ENCODE data around the gene OGDH.
A peak's percentile ranks its signal among the peaks of the same experiment; 100 is the strongest.

Gene OGDH

DNA sequence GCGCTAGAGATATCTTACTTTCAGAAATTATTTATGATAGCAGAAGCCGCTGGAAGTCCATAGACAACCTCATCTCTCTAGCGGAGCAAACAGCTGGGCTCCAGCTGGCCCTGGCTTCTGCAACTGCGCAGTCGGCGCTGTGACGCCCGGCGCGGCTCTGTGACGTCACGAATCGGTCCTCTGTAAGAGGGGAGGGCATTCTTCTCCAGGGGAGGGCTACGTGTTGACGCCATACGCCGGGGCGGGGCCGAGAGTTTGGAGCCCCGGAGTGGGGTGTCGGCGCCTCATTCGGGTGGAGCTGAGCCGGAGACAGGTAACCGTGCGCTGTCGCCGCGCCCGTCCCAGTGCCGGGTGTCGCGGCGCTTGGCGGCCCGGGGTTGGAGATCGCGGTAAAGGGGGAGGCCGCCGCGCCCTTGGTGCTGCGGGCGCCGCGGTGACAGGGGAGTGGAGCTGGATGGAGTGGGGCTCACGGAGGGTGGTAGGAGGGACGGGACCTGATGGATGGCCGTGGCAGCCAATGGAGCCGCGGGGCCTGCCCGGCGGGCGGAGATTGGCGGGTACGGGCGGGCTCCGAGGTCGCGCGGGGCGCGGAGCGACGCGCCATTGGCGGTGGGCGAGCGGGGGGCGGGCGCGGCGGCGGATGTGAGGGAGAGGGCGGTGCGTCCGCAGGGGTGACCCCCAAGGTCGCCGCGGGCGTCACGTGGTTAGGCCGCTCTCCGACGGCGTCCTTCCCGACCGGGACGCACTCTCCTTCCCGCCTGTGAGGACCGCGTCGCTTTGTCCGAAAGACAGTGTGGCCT is at the start of gene OGDH:
Gene OGDH, plus strand, starts transcription at position 287 of the 800 bp plus-strand sequence. CDS start 17,717 bp downstream, outside the sequence.
- Histone ChIP-seq H4K20me1 (ENCODE audit: control insufficient read depth, insufficient read depth, low read depth, low read length) (peaks cover 8% of the 10 kb centered on the region; the same call in 1 of the 2 replicates), H3K9me2 (replicated peaks; ENCODE audit: control insufficient read depth, low read length) (no peaks in the 10 kb centered on the region), H3K27ac (ENCODE audit: low read depth, low read length) (peak within 1 kb of the TSS; percentile 80), H3K4me3 (ENCODE audit: low read length) (peak within 1 kb of the TSS; percentile 99), H3K36me3 (ENCODE audit: control insufficient read depth, low read length) (peaks cover 22% of the 10 kb centered on the region), H3K9me3 (ENCODE audit: control insufficient read depth, insufficient read depth, low read length) (no peaks in the 10 kb centered on the region), H3F3A (ENCODE audit: control insufficient read depth, insufficient read depth) (peaks cover 9% of the 10 kb centered on the region), H3K79me2 (ENCODE audit: control insufficient read depth, low read length) (peaks cover 47% of the 10 kb centered on the region), H3K4me1 (ENCODE audit: control insufficient read depth, low read length) (peaks cover 64% of the 10 kb centered on the region), H3K4me2 (ENCODE audit: low read length) (peak within 1 kb of the TSS; percentile 100), H3K27me3 (ENCODE audit: control insufficient read depth, low read length) (peaks cover 5% of the 10 kb centered on the region; the same call in 1 of the 2 replicates)
- TF ChIP-seq, protein P1, sequence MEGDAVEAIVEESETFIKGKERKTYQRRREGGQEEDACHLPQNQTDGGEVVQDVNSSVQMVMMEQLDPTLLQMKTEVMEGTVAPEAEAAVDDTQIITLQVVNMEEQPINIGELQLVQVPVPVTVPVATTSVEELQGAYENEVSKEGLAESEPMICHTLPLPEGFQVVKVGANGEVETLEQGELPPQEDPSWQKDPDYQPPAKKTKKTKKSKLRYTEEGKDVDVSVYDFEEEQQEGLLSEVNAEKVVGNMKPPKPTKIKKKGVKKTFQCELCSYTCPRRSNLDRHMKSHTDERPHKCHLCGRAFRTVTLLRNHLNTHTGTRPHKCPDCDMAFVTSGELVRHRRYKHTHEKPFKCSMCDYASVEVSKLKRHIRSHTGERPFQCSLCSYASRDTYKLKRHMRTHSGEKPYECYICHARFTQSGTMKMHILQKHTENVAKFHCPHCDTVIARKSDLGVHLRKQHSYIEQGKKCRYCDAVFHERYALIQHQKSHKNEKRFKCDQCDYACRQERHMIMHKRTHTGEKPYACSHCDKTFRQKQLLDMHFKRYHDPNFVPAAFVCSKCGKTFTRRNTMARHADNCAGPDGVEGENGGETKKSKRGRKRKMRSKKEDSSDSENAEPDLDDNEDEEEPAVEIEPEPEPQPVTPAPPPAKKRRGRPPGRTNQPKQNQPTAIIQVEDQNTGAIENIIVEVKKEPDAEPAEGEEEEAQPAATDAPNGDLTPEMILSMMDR (IDR thresholded peaks at IDR 0.05; ENCODE audit: low read depth, low read length, poor library complexity, severe bottlenecking) = no peak
- no peak for TF ChIP-seq EZH2phosphoT487 (IDR thresholded peaks at IDR 0.05; ENCODE audit: borderline replicate concordance, low read length)

DNA sequence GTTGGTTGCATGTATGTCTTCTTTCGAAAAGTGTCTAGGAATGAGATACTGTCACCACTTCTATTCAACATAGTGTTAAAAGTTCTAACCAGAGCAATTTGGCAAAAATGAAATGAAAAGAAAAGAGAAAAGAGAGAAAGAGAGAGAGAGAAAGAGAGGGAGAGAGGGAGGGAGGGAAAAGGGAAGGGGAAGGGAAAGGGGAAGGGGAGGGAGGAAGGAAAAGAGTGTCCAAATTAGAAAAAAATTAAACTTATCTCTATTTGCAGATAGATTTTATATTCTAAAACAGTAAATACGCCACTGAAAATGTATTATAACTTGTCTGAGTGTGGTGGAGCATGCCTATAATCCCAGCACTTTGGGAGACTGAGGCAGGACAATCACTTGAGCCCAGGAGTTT is 48.9 kb upstream of the OGDH start:
- H3K4me2 ChIP-seq (ENCODE audit: low read length) = no peak overlapping the region
- peaks cover 5% of the 10 kb centered on the region; the same call in 1 of the 2 replicates for H3K4me1 ChIP-seq (ENCODE audit: control insufficient read depth, low read length)
- TF ChIP-seq EZH2phosphoT487 (IDR thresholded peaks at IDR 0.05; ENCODE audit: borderline replicate concordance, low read length) = no peak
- TF ChIP-seq, protein P1 (IDR thresholded peaks at IDR 0.05; ENCODE audit: low read depth, low read length, poor library complexity, severe bottlenecking) = no peak
- no peaks in the 10 kb centered on the region for H3K9me3 ChIP-seq (ENCODE audit: control insufficient read depth, insufficient read depth, low read length)
- H3K4me3 ChIP-seq (ENCODE audit: low read length) = no peak overlapping the region
- H3F3A ChIP-seq (ENCODE audit: control insufficient read depth, insufficient read depth) = no peaks in the 10 kb centered on the region
- no peak overlapping the region for H3K27ac ChIP-seq (ENCODE audit: low read depth, low read length)
- H3K9me2 ChIP-seq (replicated peaks; ENCODE audit: control insufficient read depth, low read length) = no peaks in the 10 kb centered on the region
- no peaks in the 10 kb centered on the region for H3K36me3 ChIP-seq (ENCODE audit: control insufficient read depth, low read length)
- 0 out of 2 replicates have a peak, but pooled peaks cover 11% of the 10 kb centered on the region for H3K27me3 ChIP-seq (ENCODE audit: control insufficient read depth, low read length)
- H3K79me2 ChIP-seq (ENCODE audit: control insufficient read depth, low read length) = no peaks in the 10 kb centered on the region
- no peaks in the 10 kb centered on the region for H4K20me1 ChIP-seq (ENCODE audit: control insufficient read depth, insufficient read depth, low read depth, low read length)

DNA sequence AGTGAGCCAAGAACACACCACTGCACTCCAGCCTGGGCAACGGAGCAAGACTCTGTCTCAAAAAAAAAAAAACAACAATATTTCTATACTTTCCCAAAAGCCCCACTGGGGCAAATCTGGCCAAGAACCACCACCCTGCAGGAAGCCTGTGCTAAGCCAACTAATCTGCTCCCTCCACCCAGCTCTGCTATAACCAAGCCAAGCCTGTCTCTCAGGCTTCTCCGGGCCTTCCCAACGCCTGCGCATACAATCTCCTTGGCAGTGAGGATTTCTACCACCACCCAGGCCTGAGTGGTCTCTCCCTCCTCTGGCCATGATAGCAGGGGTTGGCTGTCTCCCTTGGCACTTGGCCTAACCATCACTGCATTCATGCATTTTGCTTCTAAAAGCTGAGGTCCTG is 46.9 kb upstream of the OGDH start:
- H3K79me2 ChIP-seq (ENCODE audit: control insufficient read depth, low read length) = no peaks in the 10 kb centered on the region
- peaks cover 6% of the 10 kb centered on the region for H3K36me3 ChIP-seq (ENCODE audit: control insufficient read depth, low read length)
- H3F3A ChIP-seq (ENCODE audit: control insufficient read depth, insufficient read depth) = no peaks in the 10 kb centered on the region
- TF ChIP-seq, protein P1 (IDR thresholded peaks at IDR 0.05; ENCODE audit: low read depth, low read length, poor library complexity, severe bottlenecking) = no peak
- no peak for TF ChIP-seq EZH2phosphoT487 (IDR thresholded peaks at IDR 0.05; ENCODE audit: borderline replicate concordance, low read length)
- H3K27me3 ChIP-seq (ENCODE audit: control insufficient read depth, low read length) = 0 out of 2 replicates have a peak, but pooled peaks cover 8% of the 10 kb centered on the region
- peaks cover 4% of the 10 kb centered on the region for H4K20me1 ChIP-seq (ENCODE audit: control insufficient read depth, insufficient read depth, low read depth, low read length)
- H3K4me2 ChIP-seq (ENCODE audit: low read length) = no peak overlapping the region
- no peak overlapping the region for H3K27ac ChIP-seq (ENCODE audit: low read depth, low read length)
- no peak overlapping the region for H3K4me3 ChIP-seq (ENCODE audit: low read length)
- peaks cover 5% of the 10 kb centered on the region; the same call in 1 of the 2 replicates for H3K4me1 ChIP-seq (ENCODE audit: control insufficient read depth, low read length)
- no peaks in the 10 kb centered on the region for H3K9me2 ChIP-seq (replicated peaks; ENCODE audit: control insufficient read depth, low read length)
- no peaks in the 10 kb centered on the region for H3K9me3 ChIP-seq (ENCODE audit: control insufficient read depth, insufficient read depth, low read length)

All from DOHH2 (cell line).